PC-9 (cell line): Measurements from ENCODE around the gene TGFB3.

Experiments used
- EZH2 ChIP-seq: fragments of 200-600 bp; sonication (generic); IDR thresholded peaks from 2 replicates; pipeline ENCODE4 v1.8.0; 2017; ENCODE audit warnings: antibody characterized with exemption, low read depth
- TF ChIP-seq, protein P1 (sequence below): fragments of 200-600 bp; sonication (generic); conservative IDR thresholded peaks from 2 replicates; pipeline ENCODE4 v1.6.1; 2017; ENCODE audit warnings: mixed run types, antibody characterized with exemption, mild to moderate bottlenecking, moderate library complexity

DNA sequence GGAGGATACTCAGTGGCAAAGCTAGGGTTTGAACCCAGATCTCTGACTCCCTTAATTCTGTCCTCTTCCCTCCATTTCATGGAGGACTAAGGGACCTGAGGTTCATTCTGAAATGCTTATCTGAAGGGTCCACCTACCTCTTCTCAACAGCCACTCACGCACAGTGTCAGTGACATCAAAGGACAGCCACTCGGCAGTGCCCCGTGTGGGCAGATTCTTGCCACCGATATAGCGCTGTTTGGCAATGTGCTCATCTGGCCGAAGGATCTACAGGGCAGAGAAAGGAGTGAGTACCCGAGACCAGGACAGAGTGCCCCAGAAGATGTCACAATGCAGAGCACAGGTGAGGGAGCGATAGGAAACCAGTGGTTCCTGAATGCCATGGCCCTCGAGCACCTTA, 10.8 kb downstream of the TGFB3 start:
- no peak for TF ChIP-seq EZH2
- TF ChIP-seq, protein P1, sequence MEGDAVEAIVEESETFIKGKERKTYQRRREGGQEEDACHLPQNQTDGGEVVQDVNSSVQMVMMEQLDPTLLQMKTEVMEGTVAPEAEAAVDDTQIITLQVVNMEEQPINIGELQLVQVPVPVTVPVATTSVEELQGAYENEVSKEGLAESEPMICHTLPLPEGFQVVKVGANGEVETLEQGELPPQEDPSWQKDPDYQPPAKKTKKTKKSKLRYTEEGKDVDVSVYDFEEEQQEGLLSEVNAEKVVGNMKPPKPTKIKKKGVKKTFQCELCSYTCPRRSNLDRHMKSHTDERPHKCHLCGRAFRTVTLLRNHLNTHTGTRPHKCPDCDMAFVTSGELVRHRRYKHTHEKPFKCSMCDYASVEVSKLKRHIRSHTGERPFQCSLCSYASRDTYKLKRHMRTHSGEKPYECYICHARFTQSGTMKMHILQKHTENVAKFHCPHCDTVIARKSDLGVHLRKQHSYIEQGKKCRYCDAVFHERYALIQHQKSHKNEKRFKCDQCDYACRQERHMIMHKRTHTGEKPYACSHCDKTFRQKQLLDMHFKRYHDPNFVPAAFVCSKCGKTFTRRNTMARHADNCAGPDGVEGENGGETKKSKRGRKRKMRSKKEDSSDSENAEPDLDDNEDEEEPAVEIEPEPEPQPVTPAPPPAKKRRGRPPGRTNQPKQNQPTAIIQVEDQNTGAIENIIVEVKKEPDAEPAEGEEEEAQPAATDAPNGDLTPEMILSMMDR: no peak
